Endothelial cell of umbilical vein (primary cell): ENCODE results near the gene TMEM87A. TPM values are rescaled to one million over a fixed set of nuclear protein-coding genes. Genes with fewer than 3 reads are reported as not detected.
A peak's percentile ranks its signal among the peaks of the same experiment; 100 is the strongest.

Experiments
- Bru-seq: library from RNA; stranded (reverse); fragments of 400-500 nt; gene quantifications from one replicate; lab custom pipeline; 2021; lab: Mats Ljungman, UMichigan
- BruChase-seq, 2 experiments: library from RNA; stranded (reverse); fragments of 400-500 nt; gene quantifications; one replicate each; lab custom pipeline; 2021; lab: Mats Ljungman, UMichigan
- BruUV-seq: library from RNA; stranded (reverse); fragments of 400-500 nt; replicated peaks from 2 replicates; lab custom pipeline; 2021; lab: Mats Ljungman, UMichigan
- CTCF ChIA-PET: fragments of 300-600, 350-600 bp; sonication (Branson Sonifier 250); formaldehyde crosslinking; loops from one replicate; lab custom pipeline; 2021; ENCODE audit warnings: antibody characterized with exemption, inconsistent platforms; lab: Charles Lee
- POLR2A ChIA-PET: fragments of 300-600, 350-600 bp; sonication (Branson Sonifier 250); formaldehyde crosslinking; loops from one replicate; lab custom pipeline; 2021; ENCODE audit warnings: antibody characterized with exemption, inconsistent platforms; lab: Charles Lee
- DNase-seq: peaks from one replicate; pipeline ENCODE4 v3.0.0-alpha.2; 2011; ENCODE audit warnings: low read depth, low spot score
- FAIRE-seq: peaks from 2 replicates; lab custom pipeline; 2011; peaks lifted over from hg19 to GRCh38; lab: Jason Lieb, UNC
- H2AFZ ChIP-seq: 2 replicates; pipeline ENCODE4 v1.6.0; 2012; ENCODE audit warnings: low read depth, low read length, control low read depth, inconsistent platforms
- H3K27ac ChIP-seq: 2 replicates; pipeline ENCODE4 v1.5.1; 2011; ENCODE audit warnings: low read depth, mild to moderate bottlenecking, control low read depth, low read length, moderate library complexity; ENCODE audit not compliant: insufficient read depth
- H3K27me3 ChIP-seq, 2 experiments: 2 replicates each; pipeline versions ENCODE4 v1.6.0 to v1.6.1; 2011; ENCODE audit warnings: low read length in 2 of 2, mixed read lengths in 1 of 2; ENCODE audit not compliant: control insufficient read depth in 2 of 2, insufficient read depth in 2 of 2
- H3K36me3 ChIP-seq, 2 experiments: 2 replicates in 1 of 2; 3 replicates in 1 of 2; pipeline ENCODE4 v1.5.1; 2011; ENCODE audit warnings: low read length in 2 of 2, mild to moderate bottlenecking in 1 of 2, moderate library complexity in 1 of 2; ENCODE audit not compliant: control insufficient read depth in 2 of 2, insufficient read depth in 2 of 2; ENCODE audit errors: extremely low read depth in 1 of 2
- H3K4me1 ChIP-seq: 3 replicates; pipeline ENCODE4 v1.5.1; 2011; ENCODE audit warnings: mild to moderate bottlenecking, low read length; ENCODE audit not compliant: control insufficient read depth, insufficient read depth; ENCODE audit errors: extremely low read depth
- H3K4me2 ChIP-seq: 2 replicates; pipeline ENCODE4 v1.6.1; 2011; ENCODE audit warnings: low read length, control low read depth, mixed read lengths; ENCODE audit not compliant: insufficient read depth
- H3K4me3 ChIP-seq, 3 experiments: fragments of 200-600 bp in 1 of 3; sonication (generic), shearing (Covaris generic) in 1 of 3; replicated peaks in 1 of 3; 2 replicates each; pipeline ENCODE4 v1.5.1; 2011 to 2016; ENCODE audit warnings: control low read depth in 3 of 3, low read length in 3 of 3, mild to moderate bottlenecking in 2 of 3, inconsistent platforms in 1 of 3, low read depth in 1 of 3, moderate library complexity in 1 of 3; ENCODE audit not compliant: insufficient read depth in 1 of 3
- H3K79me2 ChIP-seq: 2 replicates; pipeline ENCODE4 v1.6.0; 2012; ENCODE audit warnings: low read length, inconsistent platforms; ENCODE audit not compliant: control insufficient read depth, insufficient read depth
- H3K9ac ChIP-seq: replicated peaks from 2 replicates; pipeline ENCODE3; 2011; ENCODE audit warnings: low read length, control low read depth; ENCODE audit not compliant: insufficient read depth; ENCODE audit errors: extremely low read depth
- H3K9me1 ChIP-seq: replicated peaks from 3 replicates; pipeline ENCODE4 v1.6.0; 2011; ENCODE audit warnings: mild to moderate bottlenecking, low read length; ENCODE audit not compliant: control insufficient read depth, insufficient read depth; ENCODE audit errors: extremely low read depth
- H3K9me3 ChIP-seq: replicated peaks from 2 replicates; pipeline ENCODE4 v1.5.1; 2012; ENCODE audit warnings: low read length, inconsistent platforms; ENCODE audit not compliant: control insufficient read depth, insufficient read depth
- H4K20me1 ChIP-seq: replicated peaks from 2 replicates; pipeline ENCODE3; 2011; ENCODE audit warnings: mild to moderate bottlenecking, low read length; ENCODE audit not compliant: control insufficient read depth, insufficient read depth; ENCODE audit errors: extremely low read depth
- CTCF ChIP-seq, 2 donors: IDR thresholded peaks; 1 replicate in 1 of 2; 2 replicates in 1 of 2; pipeline ENCODE4 v1.5.1; 2011; ENCODE audit warnings: low read length in 2 of 2, mild to moderate bottlenecking in 2 of 2, moderate library complexity in 2 of 2, control low read depth in 1 of 2, inconsistent platforms in 1 of 2, low read depth in 1 of 2; ENCODE audit not compliant: insufficient read depth in 1 of 2; ENCODE audit errors: extremely low read depth in 1 of 2
- EZH2 ChIP-seq: IDR thresholded peaks from 2 replicates; pipeline ENCODE4 v1.6.1; 2012; ENCODE audit warnings: borderline replicate concordance, low read depth, mild to moderate bottlenecking, moderate library complexity, low read length, inconsistent platforms; ENCODE audit not compliant: severe bottlenecking
- FOS ChIP-seq: IDR thresholded peaks from 2 replicates; pipeline ENCODE4 v1.6.1; 2011; ENCODE audit warnings: mild to moderate bottlenecking, low read length, moderate library complexity, borderline replicate concordance; ENCODE audit not compliant: insufficient read depth
- GATA2 ChIP-seq: IDR thresholded peaks from 2 replicates; pipeline ENCODE4 v1.7.0; 2011; ENCODE audit warnings: low read depth, mild to moderate bottlenecking, moderate library complexity, mixed read lengths, low read length; ENCODE audit not compliant: insufficient read length, insufficient read depth
- JUN ChIP-seq: IDR thresholded peaks from 2 replicates; pipeline ENCODE4 v1.6.1; 2011; ENCODE audit warnings: borderline replicate concordance, low read depth; ENCODE audit not compliant: insufficient read length, insufficient read depth
- MYC ChIP-seq: IDR thresholded peaks from one replicate; pipeline ENCODE4 v1.6.1; 2011; ENCODE audit warnings: mild to moderate bottlenecking, low read depth, low read length
- POLR2A ChIP-seq: IDR thresholded peaks from 2 replicates; pipeline ENCODE4 v1.6.1; 2012; ENCODE audit warnings: low read depth, mild to moderate bottlenecking, control low read depth, low read length
- POLR2AphosphoS5 ChIP-seq: IDR thresholded peaks from 2 replicates; pipeline ENCODE4 v1.6.1; 2012; ENCODE audit warnings: low read depth, mild to moderate bottlenecking, control low read depth, low read length, moderate library complexity; ENCODE audit not compliant: insufficient read depth
- dilution Hi-C: fragments of 300-500 bp; cut with MboI; formaldehyde crosslinking; loops from one replicate; pipeline ENCODE4 v1.15.0; 2019; ENCODE audit warnings: low sequenced_read_pairs; ENCODE audit not compliant: extremely low pct_ligation_motif_present
- intact Hi-C: fragments of 100-400 bp; cut with micrococcal nuclease; formaldehyde crosslinking; loops from one replicate; pipeline ENCODE4 v1.10.0; 2022
- long read RNA-seq: library from polyadenylated mRNA; stranded (forward); transcript quantifications from one replicate; pipeline ENCODE4 v2.0.0, GENCODE V29; 2021
- polyA minus RNA-seq, 3 experiments: library from RNA; depleted of rRNA, polyadenylated mRNA; stranded (reverse); fragments of >200 nt; gene quantifications; 1 replicate in 1 of 3; 2 replicates in 2 of 3; pipeline ENCODE4 v1.2.3, GENCODE V29; 2011
- polyA plus RNA-seq, 4 experiments: library from polyadenylated mRNA; depleted of rRNA in 3 of 4; stranded (reverse) in 3 of 4; unstranded in 1 of 4; fragments of >200 nt; gene quantifications; 2 replicates each; pipeline versions ENCODE4 v1.2.1 to v1.2.3, GENCODE V29; 2011 to 2012; ENCODE audit warnings: missing spikeins in 1 of 4
- total RNA-seq: library from RNA; stranded (reverse); gene quantifications from 2 replicates; pipeline ENCODE4 v1.2.3, GENCODE V29; 2021
- TF ChIP-seq, protein P1 (sequence below): IDR thresholded peaks from 2 replicates; pipeline ENCODE4 v1.6.1; 2011; ENCODE audit not compliant: insufficient read depth, insufficient read length

TMEM87A gene, protein sequence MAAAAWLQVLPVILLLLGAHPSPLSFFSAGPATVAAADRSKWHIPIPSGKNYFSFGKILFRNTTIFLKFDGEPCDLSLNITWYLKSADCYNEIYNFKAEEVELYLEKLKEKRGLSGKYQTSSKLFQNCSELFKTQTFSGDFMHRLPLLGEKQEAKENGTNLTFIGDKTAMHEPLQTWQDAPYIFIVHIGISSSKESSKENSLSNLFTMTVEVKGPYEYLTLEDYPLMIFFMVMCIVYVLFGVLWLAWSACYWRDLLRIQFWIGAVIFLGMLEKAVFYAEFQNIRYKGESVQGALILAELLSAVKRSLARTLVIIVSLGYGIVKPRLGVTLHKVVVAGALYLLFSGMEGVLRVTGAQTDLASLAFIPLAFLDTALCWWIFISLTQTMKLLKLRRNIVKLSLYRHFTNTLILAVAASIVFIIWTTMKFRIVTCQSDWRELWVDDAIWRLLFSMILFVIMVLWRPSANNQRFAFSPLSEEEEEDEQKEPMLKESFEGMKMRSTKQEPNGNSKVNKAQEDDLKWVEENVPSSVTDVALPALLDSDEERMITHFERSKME
- total RNA-seq (41.1 and 45.5 TPM in 2 replicates), polyA plus RNA-seq (17.7 and 22.3 TPM in 2 replicates), polyA minus RNA-seq (45.6 and 47.3 TPM in 2 replicates), Bru-seq, nascent RNA (percentile 91 among the genes with signal in this experiment), BruChase-seq, experiment 1, labeled RNA remaining after a 6-hour chase (percentile 77 among the genes with signal in this experiment), BruChase-seq, experiment 2, labeled RNA remaining after a 2-hour chase (percentile 86 among the genes with signal in this experiment)
- polyA plus RNA-seq (2011; cell fraction: cytosol; rRNA removed) = 17.9 and 18.6 TPM in 2 replicates
- polyA plus RNA-seq (2011; cell fraction: nucleus; rRNA removed) = 31.8 and 46.4 TPM in 2 replicates
- 22.2 and 27.7 TPM in 2 replicates for polyA plus RNA-seq (2012)
- polyA minus RNA-seq (2011; cell fraction: cytosol; rRNA and poly(A)+ RNA removed) = 36.8 TPM
- 41.9 and 53.4 TPM in 2 replicates for polyA minus RNA-seq (2011; cell fraction: nucleus; rRNA and poly(A)+ RNA removed)
- long read RNA-seq, transcript TMEM87A-201 (7 exons, 1,598 nt) = minor isoform, 5 of 142 reads
- long read RNA-seq, transcript TMEM87A-203 (19 exons, 3,049 nt) = minor isoform, 6 of 142 reads
- long read RNA-seq, transcript TMEM87A-202 (20 exons, 3,109 nt) = major isoform, 83 of 142 reads
- long read RNA-seq, partial matches to known transcripts = 9 of 142 reads
- long read RNA-seq, other reads (novel, unspliced or antisense) = 39 of 142 reads

DNA sequence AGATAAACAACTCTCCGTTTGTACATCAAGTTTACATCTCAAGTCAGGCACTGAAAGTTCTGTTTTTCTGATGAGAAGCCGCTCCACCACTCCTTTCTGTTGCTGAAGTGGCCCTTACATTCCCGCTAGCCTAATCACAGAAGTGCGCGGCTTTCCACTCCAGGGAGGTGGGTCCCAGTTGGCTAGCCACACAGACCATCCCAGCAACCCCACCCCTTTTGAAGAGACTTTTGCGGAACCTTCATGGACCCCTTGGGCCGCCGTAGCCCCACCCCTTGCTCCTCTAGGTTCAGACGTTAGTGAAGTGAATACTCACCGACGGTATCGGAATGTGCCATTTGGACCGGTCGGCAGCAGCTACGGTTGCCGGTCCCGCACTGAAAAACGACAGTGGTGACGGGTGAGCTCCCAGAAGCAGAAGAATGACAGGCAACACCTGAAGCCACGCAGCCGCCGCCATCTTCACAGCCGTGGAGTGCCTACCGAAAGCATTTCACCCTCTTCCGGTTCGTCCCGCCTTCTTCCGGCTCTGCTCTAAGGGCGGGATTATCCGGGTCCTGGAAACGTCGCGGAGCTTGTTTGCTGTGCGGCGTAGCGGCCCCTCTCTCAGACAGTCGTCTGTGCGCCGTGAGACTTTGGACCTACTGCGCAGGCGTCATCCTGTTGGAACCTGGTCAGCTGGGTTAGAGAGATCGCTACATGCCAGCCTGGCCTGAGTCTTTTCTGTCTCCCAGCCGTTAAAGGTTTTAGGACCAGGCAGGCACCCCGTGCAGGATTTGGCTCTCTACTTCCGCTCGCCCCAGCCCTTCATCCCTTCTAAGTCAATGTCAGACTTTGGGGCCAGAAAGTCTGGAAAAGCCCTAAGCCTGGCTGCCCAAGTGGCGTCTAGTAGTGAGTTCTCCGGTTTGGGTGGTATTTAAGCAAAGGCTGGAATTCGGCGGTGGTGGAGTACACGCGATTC, at the start of gene TMEM87A, which contains the start of gene GANC:
TSS of gene TMEM87A (minus strand) at position 495 of the 961 bp plus-strand sequence. CDS start at position 460, 35 bp downstream.
TSS of gene GANC (plus strand) at position 263 of the 961 bp plus-strand sequence. CDS start 1,281 bp downstream, outside the sequence.
- H2AFZ ChIP-seq = peak within 1 kb of the TSS; percentile 95
- no peaks in the 10 kb centered on the region for H3K9me1 ChIP-seq
- H4K20me1 ChIP-seq = no peaks in the 10 kb centered on the region
- peak within 1 kb of the TSS; percentile 89 for H3K27ac ChIP-seq
- DNase-seq (peak; percentile 99), FAIRE-seq (peak; percentile 94)
- peak within 1 kb of the TSS; percentile 100 for H3K4me2 ChIP-seq
- peak within 1 kb of the TSS; percentile 90 for H3K9ac ChIP-seq
- CTCF ChIA-PET = interaction anchor here (1.0 to 1.6 kb wide), 2 partner anchors 14 to 112 kb away, joined by 3 to 7 read pairs; no protein-coding TSS in a partner anchor
- intact Hi-C loops (loop anchor here (1.0 to 5.0 kb wide), 4 partner anchors 112 to 377 kb away; partner anchors contain the start of gene ZNF106), dilution Hi-C loops (no loop called here)
- no peaks in the 10 kb centered on the region for H3K27me3 ChIP-seq
- peaks cover 0 to 2% of the 10 kb centered on the region in 2 experiments for H3K36me3 ChIP-seq
- POLR2A ChIA-PET = interaction anchor here (0.6 to 1.0 kb wide), 3 partner anchors 9 to 334 kb away, joined by 3 to 8 read pairs (median 3); partner anchors contain the start of gene ZNF106
- peaks cover 41% of the 10 kb centered on the region for H3K4me1 ChIP-seq
- peak within 1 kb of the TSS; percentile 84 to 97 (median 96) for H3K4me3 ChIP-seq
- no peak for TF ChIP-seq JUN
- peak; percentile 94 for TF ChIP-seq POLR2A
- peak; percentile 21 for TF ChIP-seq MYC
- TF ChIP-seq POLR2AphosphoS5 = peak; percentile 87
- TF ChIP-seq GATA2 = no peak
- no peak for TF ChIP-seq FOS
- TF ChIP-seq, protein P1, sequence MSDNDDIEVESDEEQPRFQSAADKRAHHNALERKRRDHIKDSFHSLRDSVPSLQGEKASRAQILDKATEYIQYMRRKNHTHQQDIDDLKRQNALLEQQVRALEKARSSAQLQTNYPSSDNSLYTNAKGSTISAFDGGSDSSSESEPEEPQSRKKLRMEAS = no peak
- TF ChIP-seq EZH2 = no peak
- TF ChIP-seq CTCF (IDR thresholded peaks at IDR 0.05; ENCODE audit: extremely low read depth in 1 of 2, insufficient read depth in 1 of 2, low read depth in 1 of 2, low read length in 2 of 2) = no peak
- H3K79me2 ChIP-seq = peaks cover 51% of the 10 kb centered on the region
- no peaks in the 10 kb centered on the region for H3K9me3 ChIP-seq
- TSS peak; percentile 59 for BruUV-seq
